ENCODE data around the gene PFKL. TPM values are rescaled to one million over a fixed set of nuclear protein-coding genes. Genes with fewer than 3 reads are reported as not detected.
"Not testable (repeated sequence)": the region's sequence is repeated elsewhere in the genome, so short reads cannot be mapped to it uniquely, and the experiment has no call there.

PFKL gene
- total RNA-seq, 1 donor from 2014 or later, result 160 TPM

GRCh38 chr21:44337941-44338895 lies 38.4 kb downstream of the PFKL start:
- intact Hi-C loops (cut with micrococcal nuclease), result loop anchor here (2.0 to 5.0 kb wide), 4 partner anchors 17 to 535 kb away; partner anchors contain the start of genes PTTG1IP and UBE2G2

- intact Hi-C loops (cut with micrococcal nuclease), result loop anchor here (1.0 to 5.0 kb wide), 6 partner anchors 16 to 534 kb away; partner anchors contain the start of genes LRRC3, PTTG1IP, SUMO3 and UBE2G2
Measured at GRCh38 chr21:44338971-44339910, 39.4 kb downstream of the PFKL start, which contains the start of gene CFAP410. Gene CFAP410 (minus strand): TSS chr21:44339390. CDS start chr21:44339194, 196 bp downstream.

- intact Hi-C loops (cut with micrococcal nuclease), result not testable (repeated sequence)
Measured at GRCh38 chr21:44341726-44342458, 42.0 kb downstream of the PFKL start.

GRCh38 chr21:44342981-44343380 lies 43.1 kb downstream of the PFKL start:
- intact Hi-C loops (cut with micrococcal nuclease), result not testable (repeated sequence)

- intact Hi-C loops (cut with micrococcal nuclease), result no loop called here
Measured at GRCh38 chr21:44344541-44345183, 44.8 kb downstream of the PFKL start.

GRCh38 chr21:44345495-44345894 lies 45.6 kb downstream of the PFKL start:
- intact Hi-C loops (cut with micrococcal nuclease), result no loop called here

GRCh38 chr21:44347911-44348451 lies 48.1 kb downstream of the PFKL start:
- intact Hi-C loops (cut with micrococcal nuclease), result no loop called here

GRCh38 chr21:44348861-44349260 lies 49.0 kb downstream of the PFKL start:
- intact Hi-C loops (cut with micrococcal nuclease), result no loop called here

GRCh38 chr21:44349416-44349846 lies 49.6 kb downstream of the PFKL start:
- intact Hi-C loops (cut with micrococcal nuclease), result no loop called here

GRCh38 chr21:44349847-44350772 lies 50.3 kb downstream of the PFKL start:
- intact Hi-C loops (cut with micrococcal nuclease), result no loop called here

- intact Hi-C loops (cut with micrococcal nuclease), result no loop called here
Measured at GRCh38 chr21:44350773-44351481, 51.1 kb downstream of the PFKL start.

- intact Hi-C loops (cut with micrococcal nuclease), result no loop called here
Measured at GRCh38 chr21:44351535-44352252, 51.8 kb downstream of the PFKL start.

GRCh38 chr21:44352253-44352860 lies 52.5 kb downstream of the PFKL start:
- intact Hi-C loops (cut with micrococcal nuclease), result no loop called here

- intact Hi-C loops (cut with micrococcal nuclease), result no loop called here
Measured at GRCh38 chr21:44353191-44353970, 53.5 kb downstream of the PFKL start, which contains the start of gene TRPM2. Gene TRPM2 (plus strand): TSS chr21:44353621. CDS start chr21:44353701, 80 bp downstream.

GRCh38 chr21:44354001-44354405 lies 54.1 kb downstream of the PFKL start:
- intact Hi-C loops (cut with micrococcal nuclease), result loop anchor here (2.0 kb wide), 1 partner anchor 15 kb away; the partner anchor contains the start of gene CFAP410
